Vagina (tissue), 2 donors: Measurements from ENCODE around the gene DIRAS1.

ENCODE experiments used
- CTCF ChIP-seq, 3 experiments: fragments of 450-650 bp in 2 of 3; fragments of 200-600 bp in 1 of 3; sonication (generic) in 1 of 3; IDR thresholded peaks; one replicate each; pipeline ENCODE4 v1.5.1; 2017 to 2019; ENCODE audit warnings: antibody characterized with exemption in 3 of 3, mild to moderate bottlenecking in 2 of 3, moderate library complexity in 2 of 3
- POLR2A ChIP-seq, 2 donors: fragments of 450-650 bp; IDR thresholded peaks; one replicate each; pipeline ENCODE4 v1.6.1; 2017; ENCODE audit warnings: antibody characterized with exemption in 2 of 2, mild to moderate bottlenecking in 2 of 2, moderate library complexity in 2 of 2

- no peak for TF ChIP-seq POLR2A (IDR thresholded peaks at IDR 0.05)
- TF ChIP-seq CTCF (IDR thresholded peaks at IDR 0.05), result no peak
Measured at GRCh38 chr19:2685204-2685704, 35.9 kb downstream of the DIRAS1 start.
